HG03565 (cell line): Measurements from ENCODE around the gene PTPN1.
"Not testable (repeated sequence)": the region's sequence is repeated elsewhere in the genome, so short reads cannot be mapped to it uniquely, and the experiment has no call there.

ENCODE experiments used
- ATAC-seq: cut with Tn5 transposase; IDR thresholded peaks from one replicate; pipeline ENCODE4 v1.9.1; 2021; ENCODE audit warnings: mild to moderate bottlenecking, moderate library complexity; ENCODE audit not compliant: unreplicated experiment

Gene PTPN1

GRCh38 chr20:50478162-50478990, 31.8 kb upstream of the PTPN1 start:
- ATAC-seq: no peak

GRCh38 chr20:50481741-50482140, 28.4 kb upstream of the PTPN1 start:
- ATAC-seq: no peak

- ATAC-seq: no peak
Observed at GRCh38 chr20:50482396-50482981, 27.7 kb upstream of the PTPN1 start.

GRCh38 chr20:50484271-50484976, 25.8 kb upstream of the PTPN1 start:
- ATAC-seq: no peak

GRCh38 chr20:50487397-50487796, 22.8 kb upstream of the PTPN1 start:
- ATAC-seq: no peak

GRCh38 chr20:50488236-50488806, 21.9 kb upstream of the PTPN1 start:
- ATAC-seq: no peak

- ATAC-seq: no peak
Observed at GRCh38 chr20:50491168-50491567, 19.0 kb upstream of the PTPN1 start.

- ATAC-seq: no peak
Observed at GRCh38 chr20:50491926-50492634, 18.1 kb upstream of the PTPN1 start.

GRCh38 chr20:50493881-50494253, 16.3 kb upstream of the PTPN1 start:
- no peak for ATAC-seq

GRCh38 chr20:50494428-50494827, 15.8 kb upstream of the PTPN1 start:
- no peak for ATAC-seq

GRCh38 chr20:50496773-50497385, 13.3 kb upstream of the PTPN1 start:
- ATAC-seq: no peak

GRCh38 chr20:50498071-50498776, 12.0 kb upstream of the PTPN1 start:
- no peak for ATAC-seq

- no peak for ATAC-seq
Observed at GRCh38 chr20:50499938-50500337, 10.2 kb upstream of the PTPN1 start.

- no peak for ATAC-seq
Observed at GRCh38 chr20:50501972-50502745, 8.0 kb upstream of the PTPN1 start.

GRCh38 chr20:50504231-50504823, 5.9 kb upstream of the PTPN1 start:
- no peak for ATAC-seq

GRCh38 chr20:50506270-50506579, 4.0 kb upstream of the PTPN1 start:
- ATAC-seq: no peak

GRCh38 chr20:50507745-50508144, 2.4 kb upstream of the PTPN1 start:
- ATAC-seq: not testable (repeated sequence)

GRCh38 chr20:50508171-50508755, 1.9 kb upstream of the PTPN1 start:
- ATAC-seq: no peak
